Measurements from ENCODE around the gene SND1. TPM values are rescaled to one million over a fixed set of nuclear protein-coding genes. Genes with fewer than 3 reads are reported as not detected.

SND1 gene
- total and polyA plus RNA-seq, 2 donors (not counting 3 experiments of a cell fraction or from before 2014, with no cell fraction given): 116 to 249 TPM

GRCh38 chr7:127847641-127848040 is 195.6 kb downstream of the SND1 start:
- no peak overlapping the region for H3K4me3 ChIP-seq (replicated peaks in 1 of 3; ENCODE audit: insufficient read depth in 1 of 3, low read depth in 1 of 3, low read length in 3 of 3)
- ChIA-PET CTCF (no interaction called here), POLR2A (no interaction called here)
- no peaks in the 10 kb centered on the region for H3K9me3 ChIP-seq (replicated peaks; ENCODE audit: control insufficient read depth, insufficient read depth, low read length)
- TF ChIP-seq, protein P1, sequence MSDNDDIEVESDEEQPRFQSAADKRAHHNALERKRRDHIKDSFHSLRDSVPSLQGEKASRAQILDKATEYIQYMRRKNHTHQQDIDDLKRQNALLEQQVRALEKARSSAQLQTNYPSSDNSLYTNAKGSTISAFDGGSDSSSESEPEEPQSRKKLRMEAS (IDR thresholded peaks at IDR 0.05; ENCODE audit: insufficient read depth, insufficient read length): no peak
- TF ChIP-seq JUN (IDR thresholded peaks at IDR 0.05; ENCODE audit: borderline replicate concordance, insufficient read depth, insufficient read length, low read depth): no peak
- TF ChIP-seq EZH2 (IDR thresholded peaks at IDR 0.05; ENCODE audit: borderline replicate concordance, low read depth, low read length, severe bottlenecking): no peak
- no peak for TF ChIP-seq MYC (IDR thresholded peaks at IDR 0.05; ENCODE audit: low read depth, low read length)
- TF ChIP-seq POLR2AphosphoS5 (IDR thresholded peaks at IDR 0.05; ENCODE audit: insufficient read depth, low read depth, low read length): no peak
- no peak for TF ChIP-seq POLR2A (IDR thresholded peaks at IDR 0.05; ENCODE audit: low read depth, low read length)
- TF ChIP-seq, protein P2, sequence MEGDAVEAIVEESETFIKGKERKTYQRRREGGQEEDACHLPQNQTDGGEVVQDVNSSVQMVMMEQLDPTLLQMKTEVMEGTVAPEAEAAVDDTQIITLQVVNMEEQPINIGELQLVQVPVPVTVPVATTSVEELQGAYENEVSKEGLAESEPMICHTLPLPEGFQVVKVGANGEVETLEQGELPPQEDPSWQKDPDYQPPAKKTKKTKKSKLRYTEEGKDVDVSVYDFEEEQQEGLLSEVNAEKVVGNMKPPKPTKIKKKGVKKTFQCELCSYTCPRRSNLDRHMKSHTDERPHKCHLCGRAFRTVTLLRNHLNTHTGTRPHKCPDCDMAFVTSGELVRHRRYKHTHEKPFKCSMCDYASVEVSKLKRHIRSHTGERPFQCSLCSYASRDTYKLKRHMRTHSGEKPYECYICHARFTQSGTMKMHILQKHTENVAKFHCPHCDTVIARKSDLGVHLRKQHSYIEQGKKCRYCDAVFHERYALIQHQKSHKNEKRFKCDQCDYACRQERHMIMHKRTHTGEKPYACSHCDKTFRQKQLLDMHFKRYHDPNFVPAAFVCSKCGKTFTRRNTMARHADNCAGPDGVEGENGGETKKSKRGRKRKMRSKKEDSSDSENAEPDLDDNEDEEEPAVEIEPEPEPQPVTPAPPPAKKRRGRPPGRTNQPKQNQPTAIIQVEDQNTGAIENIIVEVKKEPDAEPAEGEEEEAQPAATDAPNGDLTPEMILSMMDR (IDR thresholded peaks at IDR 0.05; ENCODE audit: extremely low read depth in 1 of 2, insufficient read depth in 1 of 2, low read depth in 1 of 2, low read length in 2 of 2): no peak
- TF ChIP-seq GATA2 (IDR thresholded peaks at IDR 0.05; ENCODE audit: insufficient read depth, insufficient read length, low read depth, low read length): no peak
- no peak for TF ChIP-seq FOS (IDR thresholded peaks at IDR 0.05; ENCODE audit: borderline replicate concordance, insufficient read depth, low read length)
- no TSS peak for BruUV-seq (replicated peaks)
- peaks cover 0 to 2% of the 10 kb centered on the region in 2 experiments for H3K36me3 ChIP-seq (ENCODE audit: control insufficient read depth in 2 of 2, extremely low read depth in 1 of 2, insufficient read depth in 2 of 2, low read length in 2 of 2)
- H2AFZ ChIP-seq (ENCODE audit: low read depth, low read length): no peak overlapping the region
- no peak overlapping the region for H3K4me2 ChIP-seq (ENCODE audit: insufficient read depth, low read length)
- H3K9me1 ChIP-seq (replicated peaks; ENCODE audit: control insufficient read depth, extremely low read depth, insufficient read depth, low read length): no peaks in the 10 kb centered on the region
- intact Hi-C loops (cut with micrococcal nuclease) (no loop called here), dilution Hi-C loops (cut with MboI; ENCODE audit: extremely low pct_ligation_motif_present, low sequenced_read_pairs) (no loop called here)
- H3K4me1 ChIP-seq (ENCODE audit: control insufficient read depth, extremely low read depth, insufficient read depth, low read length): peaks cover 4% of the 10 kb centered on the region
- FAIRE-seq: no peak
- no peaks in the 10 kb centered on the region for H3K27me3 ChIP-seq (ENCODE audit: control insufficient read depth in 2 of 2, insufficient read depth in 2 of 2, low read length in 2 of 2)
- H4K20me1 ChIP-seq (replicated peaks; ENCODE audit: control insufficient read depth, extremely low read depth, insufficient read depth, low read length): no peaks in the 10 kb centered on the region
- no peak overlapping the region for H3K9ac ChIP-seq (replicated peaks; ENCODE audit: extremely low read depth, insufficient read depth, low read length)
- no peak for DNase-seq (ENCODE audit: low read depth, low spot score)
- peaks cover 3% of the 10 kb centered on the region for H3K79me2 ChIP-seq (ENCODE audit: control insufficient read depth, insufficient read depth, low read length)
- no peak overlapping the region for H3K27ac ChIP-seq (ENCODE audit: insufficient read depth, low read depth, low read length)

Data from endothelial cell of umbilical vein (primary cell).